Hematopoietic multipotent progenitor cell treated with erythropoietin and hydrocortisone succinate and interleukin-3 and kit ligand, for 17 days (in vitro differentiated cells): ENCODE data around the gene RHEX.

Experiments used
- DNase-seq: peaks from one replicate; pipeline ENCODE4 v3.0.0-alpha.2; 2015; ENCODE audit warnings: low spot score

RHEX gene

DNA sequence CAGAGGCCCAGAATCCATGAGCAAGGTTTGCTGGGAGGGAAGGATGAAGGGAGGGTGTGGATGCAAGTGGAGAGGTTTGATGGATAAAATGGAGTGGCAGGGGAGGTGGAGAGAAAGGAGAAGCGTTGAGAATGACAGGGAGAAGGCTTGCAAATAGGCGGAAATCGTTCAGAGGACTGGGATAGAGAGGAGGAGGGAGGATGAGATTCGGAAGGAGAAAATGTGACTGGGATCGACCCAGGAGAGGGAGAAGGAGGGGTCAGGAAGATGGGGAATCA is 63.8 kb downstream of the RHEX start:
- DNase-seq: no peak

DNA sequence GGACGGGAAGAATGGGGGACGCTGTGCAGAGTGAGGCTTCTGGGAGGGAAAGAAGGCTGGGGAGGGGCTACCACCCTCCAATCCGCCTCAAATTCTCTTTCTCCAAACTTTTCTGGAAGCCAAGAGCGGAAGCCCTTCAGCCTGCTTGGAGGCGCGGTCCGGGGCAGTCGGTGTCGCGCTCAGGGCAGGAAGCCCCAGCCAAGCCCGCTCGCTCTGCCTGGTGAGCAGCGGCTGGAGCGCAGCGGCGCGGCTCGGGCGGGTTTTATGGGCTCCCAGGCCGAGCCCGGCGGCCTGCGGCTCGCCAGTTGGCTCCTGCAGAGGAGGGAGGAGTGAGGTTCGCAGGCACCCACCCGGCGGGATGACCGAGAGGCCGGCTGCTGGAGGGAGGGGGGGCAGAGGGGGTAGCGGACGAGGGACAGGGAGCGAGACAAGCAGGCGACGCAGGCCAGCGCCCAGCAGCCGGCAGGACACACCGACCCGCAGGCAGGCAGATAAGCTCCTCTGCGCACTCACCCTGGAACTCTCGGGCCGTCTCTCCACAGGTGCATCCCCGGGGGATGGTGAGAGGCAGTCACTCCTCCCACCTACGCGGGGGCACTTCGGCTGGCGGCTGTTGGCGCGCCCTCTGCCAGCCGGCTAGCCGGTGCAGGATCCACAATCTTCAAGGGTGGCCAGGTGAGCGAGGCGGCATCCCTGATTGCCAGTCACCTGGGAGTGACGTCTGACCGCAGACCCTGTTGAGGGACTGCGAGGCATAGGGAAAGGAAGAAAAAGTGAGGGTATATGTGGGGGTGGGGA is 64.4 kb downstream of the RHEX start, which contains the start of gene AVPR1B:
Gene AVPR1B (minus strand): TSS at position 238 of the 798 bp plus-strand sequence. CDS start 498 bp downstream, outside the sequence.
- no peak for DNase-seq

DNA sequence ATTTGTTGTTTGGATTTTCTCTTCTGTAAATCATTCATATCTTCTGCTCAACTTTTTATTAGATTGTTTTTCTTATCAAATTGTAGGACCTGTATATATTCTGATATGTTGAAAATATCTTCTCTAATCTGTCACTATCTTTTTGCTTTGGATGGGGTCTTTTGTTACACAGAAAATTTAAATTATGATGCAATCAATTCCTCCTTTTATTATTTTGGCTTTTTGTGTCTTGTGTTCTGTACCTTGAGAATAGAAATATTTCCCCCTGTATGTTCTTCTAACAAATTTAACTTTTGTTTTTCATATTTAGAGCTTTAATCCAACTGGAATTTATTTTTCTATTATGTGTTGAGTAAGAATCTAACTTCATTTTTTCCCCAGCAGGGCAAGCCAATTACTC is 67.4 kb downstream of the RHEX start:
- no peak for DNase-seq

DNA sequence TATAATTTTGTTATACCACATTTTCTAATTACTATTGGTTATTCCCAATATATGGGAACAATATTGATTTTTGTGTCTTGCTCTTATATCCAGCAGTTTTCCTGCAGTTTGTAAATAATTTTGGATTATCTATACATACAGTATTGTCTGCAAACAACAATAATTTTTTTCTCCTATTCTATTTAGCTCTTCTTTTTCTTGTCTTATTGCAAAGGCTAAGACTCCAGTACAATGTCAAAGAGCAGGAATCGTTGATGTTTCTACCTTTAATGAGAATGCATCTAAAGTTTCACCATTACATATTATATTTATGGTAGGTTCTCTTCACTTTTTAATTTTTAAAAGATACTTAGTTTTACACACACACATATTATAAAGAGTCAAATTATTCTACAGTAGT is 68.3 kb downstream of the RHEX start:
- DNase-seq: no peak

DNA sequence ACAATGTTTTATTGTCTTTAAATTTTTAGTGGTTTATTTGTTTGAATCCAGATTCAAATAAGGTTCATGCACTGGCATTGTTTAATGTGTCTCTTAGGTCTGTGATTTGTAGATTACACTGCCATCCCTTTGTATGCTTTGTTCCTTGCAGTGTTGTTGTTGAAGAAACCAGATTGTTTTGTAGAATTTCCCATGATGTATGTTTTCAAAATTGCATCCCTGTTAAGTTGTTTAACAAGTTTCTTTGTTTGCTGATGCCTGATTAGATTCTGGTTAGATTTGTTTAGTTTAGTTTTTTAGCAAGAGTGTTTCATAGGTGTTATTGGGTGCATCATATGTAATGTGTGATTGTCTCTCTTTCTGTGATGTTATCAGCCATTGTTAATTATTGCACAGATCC is 69.7 kb downstream of the RHEX start:
- DNase-seq: no peak

DNA sequence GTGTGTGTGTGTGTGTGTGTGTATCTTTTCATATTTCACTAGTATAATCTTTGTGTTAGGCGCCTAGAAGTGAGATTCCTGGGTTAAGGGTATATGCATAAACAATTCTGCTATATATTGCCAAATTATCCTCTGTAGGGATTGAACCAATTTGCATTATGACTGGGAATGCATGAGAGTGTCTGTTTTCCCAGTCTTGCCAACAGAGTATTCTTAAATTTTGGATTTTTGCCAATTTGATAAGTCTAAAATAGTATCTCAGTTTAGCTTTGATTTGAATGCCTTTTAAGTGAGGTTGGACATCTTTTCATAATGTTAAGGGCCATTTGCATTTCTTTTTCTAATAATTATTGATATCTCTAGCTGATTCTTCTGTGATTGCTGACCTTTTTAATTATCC is 72.4 kb downstream of the RHEX start:
- DNase-seq: no peak

DNA sequence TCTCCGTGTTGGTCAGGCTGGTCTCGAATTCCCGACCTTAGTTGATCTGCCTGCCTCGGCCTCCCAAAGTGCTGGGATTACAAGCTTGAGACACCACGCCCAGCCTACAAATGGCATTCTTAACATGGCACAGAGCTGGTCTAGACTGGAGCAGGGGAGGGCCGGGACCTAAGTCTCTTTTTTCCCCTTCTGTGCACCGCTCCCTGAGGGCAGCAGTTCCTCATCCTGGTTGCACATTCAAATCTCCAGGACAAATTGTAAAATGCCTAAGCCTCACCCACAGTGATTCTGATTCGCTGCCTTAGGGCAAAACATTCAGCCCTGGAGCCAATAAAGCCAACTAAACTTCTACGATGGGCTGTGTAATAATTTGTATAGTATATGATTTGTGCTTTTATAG is 74.4 kb downstream of the RHEX start:
- DNase-seq: no peak

DNA sequence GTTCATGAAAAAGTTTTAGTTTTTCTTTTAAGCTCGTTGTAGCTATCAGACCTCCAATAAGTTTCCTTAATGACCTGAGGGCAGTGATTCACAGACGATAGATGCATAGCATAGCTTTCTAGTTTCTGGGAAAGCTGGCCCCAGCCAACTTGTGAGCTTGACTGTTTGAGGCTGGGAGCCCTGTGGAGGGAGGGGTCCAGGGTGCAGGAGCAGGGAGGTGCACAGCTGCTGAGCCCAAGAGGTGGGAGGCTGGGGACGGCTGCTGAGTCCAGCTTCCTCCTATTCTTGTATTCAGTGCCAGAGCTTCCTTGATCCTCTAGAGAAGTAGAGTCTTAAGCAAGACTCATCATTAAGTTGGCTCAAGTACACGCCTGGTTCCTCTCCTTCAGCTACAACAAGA is 75.2 kb downstream of the RHEX start:
- no peak for DNase-seq

DNA sequence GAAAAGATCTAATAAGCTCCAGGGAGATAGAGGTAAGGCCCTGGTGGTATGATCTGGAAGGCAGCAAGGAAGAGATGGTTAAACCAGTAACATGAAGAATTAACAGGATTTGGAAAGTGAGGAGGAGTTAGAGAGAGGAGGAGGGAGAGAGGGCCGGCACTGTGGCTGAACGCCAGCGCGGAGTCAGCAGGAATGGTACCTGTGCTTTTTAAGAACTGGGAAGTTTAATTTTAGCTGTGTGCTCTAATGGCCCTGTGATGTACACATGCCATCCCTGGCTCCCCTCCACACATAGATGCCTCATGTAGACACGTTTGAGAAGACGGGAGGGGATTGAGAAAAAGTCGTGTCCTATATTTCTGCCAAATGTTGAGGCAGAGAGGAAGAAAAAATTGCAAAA is 78.1 kb downstream of the RHEX start:
- no peak for DNase-seq

DNA sequence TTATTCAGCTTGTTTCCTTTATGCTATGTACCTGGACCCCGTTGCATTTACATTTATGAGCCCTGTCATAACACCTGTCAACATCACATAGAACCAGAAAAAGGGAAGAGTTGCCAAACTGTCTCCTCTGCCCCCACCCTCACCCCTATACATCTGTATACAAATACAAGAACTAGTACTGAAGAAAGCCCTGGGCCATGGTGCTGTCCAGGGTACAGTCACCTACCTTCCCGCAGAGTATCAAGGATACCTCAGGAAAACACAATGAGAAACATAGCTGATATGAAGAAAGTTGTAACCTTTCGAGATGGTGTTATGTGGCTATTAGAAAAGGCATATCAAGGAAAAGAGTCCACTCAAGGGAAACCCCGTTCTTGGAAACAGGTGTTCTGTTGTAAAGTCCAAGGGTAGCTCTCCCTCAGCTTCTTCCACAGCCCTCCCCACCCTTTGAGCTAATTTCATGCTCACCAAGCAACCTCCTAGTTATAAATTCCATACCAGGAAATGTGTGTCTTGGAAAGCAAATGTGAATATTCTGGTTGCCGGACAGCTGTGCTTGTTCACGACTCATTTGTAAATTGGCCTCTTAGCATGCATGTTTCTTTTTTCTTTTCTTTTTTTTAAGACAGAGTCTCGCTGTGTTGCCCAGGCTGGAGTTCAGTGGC is 80.9 kb downstream of the RHEX start:
- no peak for DNase-seq

DNA sequence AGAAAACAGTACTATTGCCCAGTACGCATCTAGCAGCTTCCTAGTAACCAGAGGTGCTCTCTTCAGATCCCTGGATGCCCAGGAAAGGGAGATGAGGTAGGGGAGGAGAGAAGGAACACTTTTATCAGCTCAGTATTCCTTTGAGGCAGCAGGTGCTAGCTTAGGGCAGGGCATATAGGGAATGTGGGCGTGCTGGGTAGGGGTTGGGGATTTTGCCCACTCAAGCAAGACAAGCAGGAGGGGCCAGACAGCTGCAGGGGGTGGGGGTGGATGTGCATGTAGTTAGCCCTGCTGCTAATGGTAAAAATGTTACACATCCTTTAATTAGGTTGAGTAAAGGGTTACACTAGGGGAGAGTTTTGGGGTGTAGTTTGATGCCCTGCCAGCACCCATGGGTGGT is 82.3 kb downstream of the RHEX start:
- no peak for DNase-seq

DNA sequence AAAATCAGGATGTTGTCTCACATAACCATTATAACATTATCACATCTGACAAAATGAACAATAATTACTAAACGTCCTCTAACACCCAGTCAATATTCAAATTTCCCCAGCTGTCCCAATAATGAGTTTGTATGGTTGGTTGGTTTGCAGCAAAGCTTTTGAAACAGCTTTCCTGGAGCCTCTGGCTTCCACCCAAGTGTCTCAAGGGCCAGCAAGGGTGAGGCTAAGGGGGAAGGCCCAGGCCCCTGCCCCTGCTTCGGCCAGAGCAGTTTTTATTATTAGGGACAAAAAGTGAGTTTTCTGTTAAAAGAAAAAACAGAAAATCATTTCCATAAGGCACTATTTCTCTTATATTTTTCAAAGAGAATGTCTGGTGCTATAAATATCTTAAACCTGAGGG is 83.3 kb downstream of the RHEX start:
- DNase-seq: no peak

DNA sequence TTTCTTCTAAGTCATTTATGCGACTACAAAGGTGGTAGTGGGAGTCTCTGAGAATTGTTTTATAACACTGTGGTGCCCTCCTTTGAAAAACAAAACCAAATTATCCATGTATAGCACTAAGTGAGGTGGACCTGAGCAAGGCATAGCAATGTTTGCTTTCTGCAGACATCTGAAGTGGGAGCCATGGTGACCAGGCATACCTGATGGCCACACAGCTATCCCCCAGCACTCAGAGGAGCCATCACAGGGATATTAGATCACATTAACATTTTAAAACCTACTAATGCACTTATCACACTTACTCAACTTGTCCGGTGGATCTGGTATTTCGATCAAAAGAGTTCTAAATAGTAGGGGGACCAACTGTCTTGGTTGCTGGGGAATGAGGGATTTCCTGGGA is 89.0 kb downstream of the RHEX start:
- DNase-seq: no peak

DNA sequence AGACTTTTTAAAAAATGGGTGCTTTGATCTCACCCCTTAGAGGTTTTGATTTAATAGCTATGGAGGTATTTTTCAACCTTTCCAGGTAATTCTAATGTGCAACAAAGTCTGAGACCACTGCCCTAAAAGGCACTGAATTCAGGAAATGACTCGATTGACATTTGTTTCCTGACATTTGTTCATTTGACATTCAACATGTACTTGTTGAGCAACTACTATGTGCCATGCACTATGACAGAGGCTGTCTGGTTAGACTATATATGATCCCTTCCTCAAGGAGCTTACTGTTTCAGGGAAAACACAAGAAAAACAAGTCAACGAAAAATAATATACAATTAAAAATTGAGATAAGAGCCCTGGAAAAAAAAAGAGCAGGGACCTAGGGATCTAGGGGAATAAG is 89.8 kb downstream of the RHEX start:
- DNase-seq: no peak

DNA sequence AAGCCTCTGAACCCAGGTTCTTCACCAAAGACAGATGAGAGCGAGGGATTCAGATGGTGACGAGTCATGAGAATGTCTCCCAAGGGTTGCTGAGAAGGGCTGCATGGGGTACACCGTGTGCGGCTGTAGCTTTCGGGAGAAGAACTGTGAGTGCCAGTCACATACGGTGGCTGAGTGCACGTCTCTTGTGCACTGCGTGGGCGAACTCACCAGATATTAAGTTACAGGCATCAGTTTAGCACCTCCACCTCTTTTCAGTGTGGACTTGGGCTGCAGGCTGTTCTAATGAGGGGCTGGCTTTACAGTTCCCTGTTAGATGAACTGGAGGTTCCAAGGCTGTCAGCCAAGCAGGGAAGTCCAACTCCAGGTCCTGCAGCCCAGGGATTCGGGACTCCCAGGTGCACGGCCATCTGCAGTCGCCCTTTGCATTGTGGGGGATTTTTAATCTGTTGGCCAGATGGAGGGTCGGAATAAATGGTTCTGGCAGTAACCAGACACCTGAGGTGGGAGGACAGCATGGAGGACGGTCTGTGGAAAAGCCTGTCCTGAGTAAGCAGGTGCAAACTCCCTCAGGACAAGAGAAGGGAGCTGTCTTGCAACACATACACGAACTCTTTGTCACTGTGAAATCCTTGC is 90.7 kb downstream of the RHEX start:
- no peak for DNase-seq

DNA sequence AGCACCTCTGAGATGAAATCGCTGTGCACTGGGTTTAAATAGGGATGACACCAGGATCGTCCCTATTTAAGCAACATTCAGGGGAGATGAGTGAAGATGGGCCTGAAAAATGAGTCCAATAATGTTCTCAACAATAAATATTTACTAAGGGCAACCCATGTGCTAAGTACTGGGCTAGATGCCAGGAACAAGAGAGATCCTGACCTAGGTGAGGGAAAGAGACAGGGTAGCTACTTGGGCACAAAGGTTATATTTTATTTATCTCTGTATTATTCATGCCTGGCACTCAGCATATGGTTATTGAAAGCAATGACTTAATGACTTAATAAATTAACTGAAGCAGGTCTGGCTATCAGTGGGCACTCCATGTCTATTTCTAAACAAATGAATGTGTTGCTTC is 91.6 kb downstream of the RHEX start:
- DNase-seq: no peak

DNA sequence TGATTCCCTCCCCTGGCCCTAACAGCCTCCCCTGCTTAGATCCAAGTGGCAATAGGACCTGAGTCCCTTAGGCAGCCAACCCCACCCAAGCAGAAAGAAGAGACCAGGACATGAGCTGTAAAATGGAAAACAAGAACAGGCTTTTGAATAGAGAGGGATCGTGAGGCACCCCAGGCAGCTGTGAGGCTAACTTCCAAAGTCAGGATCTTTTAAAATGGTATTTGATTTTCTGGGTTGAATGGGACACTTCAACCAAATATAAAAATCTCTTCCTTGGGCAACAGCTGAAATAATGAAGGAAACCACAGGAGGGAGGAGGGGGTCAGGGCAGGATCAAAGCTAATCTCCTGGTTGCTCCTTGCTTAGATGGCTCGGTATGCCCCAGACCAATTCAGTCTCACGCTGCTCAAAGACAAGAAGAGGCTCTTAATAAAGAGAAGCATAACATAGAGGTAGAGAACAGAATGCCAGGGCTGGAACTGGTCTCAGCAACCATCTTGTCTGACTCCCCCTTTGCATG is 92.9 kb downstream of the RHEX start:
- DNase-seq: no peak
